K562 (cell line): ENCODE data around the gene STT3A. TPM values are rescaled to one million over a fixed set of nuclear protein-coding genes. Genes with fewer than 3 reads are reported as not detected.

Source experiments
- ATF7 ChIP-seq: fragments of 450-650 bp; IDR thresholded peaks from 2 replicates; pipeline ENCODE4 v1.7.1; 2014; ENCODE audit warnings: mild to moderate bottlenecking, moderate library complexity
- CREB3 ChIP-seq: fragments of 450-650 bp; conservative IDR thresholded peaks from 2 replicates; pipeline ENCODE4 v1.6.1; 2016; ENCODE audit warnings: missing genetic modification characterization, low read depth, mild to moderate bottlenecking, missing compliant biosample characterization, moderate library complexity
- CTCF ChIP-seq, 3 experiments: IDR thresholded peaks in 2 of 3; conservative IDR thresholded peaks in 1 of 3; 2 replicates each; pipeline ENCODE4 v1.5.1; 2011 to 2012; ENCODE audit warnings: low read length in 3 of 3, mild to moderate bottlenecking in 3 of 3, control low read depth in 2 of 3, improper control_type of control experiment in 1 of 3, inconsistent platforms in 1 of 3, low read depth in 1 of 3, mixed read lengths in 1 of 3, moderate library complexity in 1 of 3; ENCODE audit not compliant: insufficient read depth in 2 of 3
- DDX20 ChIP-seq: fragments of 450-650 bp; IDR thresholded peaks from 2 replicates; pipeline ENCODE4 v1.6.1; 2016; ENCODE audit warnings: missing genetic modification characterization, low read depth, mild to moderate bottlenecking, missing compliant biosample characterization, moderate library complexity
- GTF2A2 ChIP-seq: IDR thresholded peaks from 2 replicates; pipeline ENCODE4 v1.6.1; 2016; ENCODE audit warnings: mild to moderate bottlenecking, missing genetic modification characterization, missing compliant biosample characterization
- IRF1 ChIP-seq: sonication (generic); formaldehyde crosslinking; IDR thresholded peaks from 2 replicates; pipeline ENCODE4 v1.8.0; 2022; ENCODE audit warnings: missing genetic modification reagents, mild to moderate bottlenecking, borderline replicate concordance
- KLF6 ChIP-seq: fragments of 250-450 bp; sonication (Bioruptor Pico); IDR thresholded peaks from 2 replicates; pipeline ENCODE4 v1.4.0; 2020; ENCODE audit warnings: mild to moderate bottlenecking, moderate library complexity, borderline replicate concordance
- MITF ChIP-seq: IDR thresholded peaks from 2 replicates; pipeline ENCODE4 v1.6.1; 2014; ENCODE audit warnings: antibody characterized with exemption
- NR2C1 ChIP-seq, 2 experiments: fragments of 450-650 bp; IDR thresholded peaks; 2 replicates each; pipeline ENCODE4 v1.6.1; 2017; ENCODE audit warnings: mild to moderate bottlenecking in 2 of 2, antibody characterized with exemption in 1 of 2, inconsistent platforms in 1 of 2, missing compliant biosample characterization in 1 of 2, missing genetic modification characterization in 1 of 2
- PHTF2 ChIP-seq: fragments of 250-450 bp; sonication (Bioruptor Pico); IDR thresholded peaks from 2 replicates; pipeline ENCODE4 v1.5.0; 2021; ENCODE audit warnings: mild to moderate bottlenecking
- PTRF ChIP-seq: fragments of 450-650 bp; IDR thresholded peaks from 2 replicates; pipeline ENCODE4 v1.6.1; 2016; ENCODE audit warnings: mild to moderate bottlenecking, missing genetic modification characterization, missing compliant biosample characterization
- PTTG1 ChIP-seq: fragments of 450-650 bp; IDR thresholded peaks from 2 replicates; pipeline ENCODE4 v1.6.1; 2016; ENCODE audit warnings: low read depth, mild to moderate bottlenecking, missing genetic modification characterization, missing compliant biosample characterization
- SIRT6 ChIP-seq: IDR thresholded peaks from one replicate; pipeline ENCODE4 v1.6.1; 2012; ENCODE audit warnings: low read depth, mild to moderate bottlenecking, control low read depth, inconsistent platforms, low read length, moderate library complexity
- SUPT5H ChIP-seq: fragments of 450-650 bp; IDR thresholded peaks from 2 replicates; pipeline ENCODE4 v1.6.1; 2016
- ZNF175 ChIP-seq: fragments of 200-800 bp; sonication (Bioruptor generic); IDR thresholded peaks from 2 replicates; pipeline ENCODE4 v1.6.1; 2016; ENCODE audit warnings: low read depth, mild to moderate bottlenecking, missing genetic modification characterization, missing compliant biosample characterization
- ZNF239 ChIP-seq: fragments of 250-450 bp; sonication (Bioruptor Pico); IDR thresholded peaks from 2 replicates; pipeline ENCODE4 v1.4.0; 2020; ENCODE audit warnings: mild to moderate bottlenecking
- ZNF24 ChIP-seq: fragments of 450-650 bp; IDR thresholded peaks from 2 replicates; pipeline ENCODE4 v1.6.1; 2016
- ZNF311 ChIP-seq: fragments of 250-450 bp; sonication (Bioruptor Pico); IDR thresholded peaks from 2 replicates; pipeline ENCODE4 v1.4.0; 2020; ENCODE audit warnings: mild to moderate bottlenecking, moderate library complexity
- ZNF395 ChIP-seq: fragments of 200-800 bp; sonication (Bioruptor generic); IDR thresholded peaks from 2 replicates; pipeline ENCODE4 v1.6.1; 2017; ENCODE audit warnings: missing genetic modification characterization, missing compliant biosample characterization
- ZNF589 ChIP-seq: fragments of 200-800 bp; sonication (Bioruptor generic); IDR thresholded peaks from 2 replicates; pipeline ENCODE4 v1.6.1; 2016; ENCODE audit warnings: low read depth, missing genetic modification characterization, missing compliant biosample characterization
- polyA plus RNA-seq, 8 experiments: library from polyadenylated mRNA; depleted of rRNA in 4 of 8; stranded (reverse) in 5 of 8; unstranded in 3 of 8; fragments of >200 nt; fragmentation: Nextera tagmentation in 2 of 8; fragmentation: Illumina TruSeq in 1 of 8; extraction: Ambion mirVana in 2 of 8; extraction: Trizol in 1 of 8; gene quantifications; 2 replicates each; pipeline versions ENCODE4 v1.2.1 to v1.2.3, GENCODE V29; 2011 to 2014; ENCODE audit warnings: inconsistent platforms in 1 of 8, missing spikeins in 1 of 8
- total RNA-seq, 7 experiments: library from RNA; depleted of rRNA in 6 of 7; stranded (reverse); fragments of >200 nt in 6 of 7; fragmentation: Illumina TruSeq in 2 of 7; extraction: Trizol in 2 of 7; gene quantifications; 2 replicates each; pipeline versions ENCODE4 v1.2.1 to v1.2.3, GENCODE V29; 2011 to 2021; ENCODE audit warnings: low replicate concordance in 1 of 7
- TF ChIP-seq, protein P1 (sequence below): fragments of 450-650 bp; conservative IDR thresholded peaks from 2 replicates; pipeline ENCODE4 v1.6.1; 2016; ENCODE audit warnings: missing genetic modification characterization, low read depth, mild to moderate bottlenecking, control low read depth, missing compliant biosample characterization

STT3A gene
- total and polyA plus RNA-seq, 9 of the 15 experiments (the other 6 are each of a cell fraction or from before 2014, with no cell fraction given), result 70.7 to 330 (median 192) TPM

DNA sequence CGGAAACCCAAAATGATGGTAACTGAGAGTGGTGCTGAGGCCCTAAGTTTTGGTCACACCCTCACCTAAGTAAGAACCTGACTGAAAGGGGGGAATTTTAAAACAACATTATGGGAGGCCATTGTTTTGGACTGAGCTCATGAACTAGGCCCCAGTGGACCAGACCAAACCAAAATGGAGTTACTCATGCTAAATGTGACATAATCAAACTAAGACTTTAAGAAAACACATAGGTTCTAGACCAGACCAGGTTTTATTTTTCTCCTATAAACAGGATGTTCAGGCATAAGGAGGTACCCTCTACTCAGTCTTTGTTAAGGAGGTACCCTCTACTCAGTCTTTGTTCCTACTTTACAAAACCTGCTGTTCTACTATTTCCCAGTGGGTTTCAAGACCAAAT lies 30.7 kb upstream of the STT3A start (continued):
- TF ChIP-seq, protein P1, sequence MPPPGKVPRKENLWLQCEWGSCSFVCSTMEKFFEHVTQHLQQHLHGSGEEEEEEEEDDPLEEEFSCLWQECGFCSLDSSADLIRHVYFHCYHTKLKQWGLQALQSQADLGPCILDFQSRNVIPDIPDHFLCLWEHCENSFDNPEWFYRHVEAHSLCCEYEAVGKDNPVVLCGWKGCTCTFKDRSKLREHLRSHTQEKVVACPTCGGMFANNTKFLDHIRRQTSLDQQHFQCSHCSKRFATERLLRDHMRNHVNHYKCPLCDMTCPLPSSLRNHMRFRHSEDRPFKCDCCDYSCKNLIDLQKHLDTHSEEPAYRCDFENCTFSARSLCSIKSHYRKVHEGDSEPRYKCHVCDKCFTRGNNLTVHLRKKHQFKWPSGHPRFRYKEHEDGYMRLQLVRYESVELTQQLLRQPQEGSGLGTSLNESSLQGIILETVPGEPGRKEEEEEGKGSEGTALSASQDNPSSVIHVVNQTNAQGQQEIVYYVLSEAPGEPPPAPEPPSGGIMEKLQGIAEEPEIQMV (tag), result peak; percentile 81
- peak; percentile 74; the same call in 1 of the 2 replicates for TF ChIP-seq ZNF175 (CRISPR knock-in tag)
- no peak for TF ChIP-seq SIRT6
- TF ChIP-seq PHTF2 (CRISPR knock-in tag), result no peak
- TF ChIP-seq ZNF395, result 0 out of 2 replicates have a peak, but pooled peaks have one; percentile 45
- TF ChIP-seq MITF, result no peak
- TF ChIP-seq SUPT5H, result no peak
- TF ChIP-seq ZNF311 (CRISPR knock-in tag), result peak; percentile 85
- no peak for TF ChIP-seq CTCF (IDR thresholded peaks at IDR 0.05 in 2 of 3, conservative IDR thresholded peaks at IDR 0.05 in 1 of 3; ENCODE audit: insufficient read depth in 2 of 3, low read depth in 1 of 3, low read length in 3 of 3)
- peak; percentile 89 for TF ChIP-seq PTTG1 (tag)
- TF ChIP-seq PTRF (tag), result peak; percentile 87
- peak; percentile 78; the same call in 1 of the 2 replicates for TF ChIP-seq KLF6 (CRISPR knock-in tag)
- TF ChIP-seq CREB3, result peak; percentile 88
- peak; percentile 37; the same call in 1 of the 2 replicates for TF ChIP-seq ZNF589 (CRISPR knock-in tag)
- no peak for TF ChIP-seq ATF7
- no peak for TF ChIP-seq IRF1 (CRISPR knock-in tag)
- TF ChIP-seq GTF2A2, result peak; percentile 88
- TF ChIP-seq ZNF24, result no peak
- TF ChIP-seq ZNF239, result peak; percentile 54; the same call in 1 of the 2 replicates
- no peak for TF ChIP-seq NR2C1 (IDR thresholded peaks at IDR 0.05)
- TF ChIP-seq NR2C1 (tag; IDR thresholded peaks at IDR 0.05), result peak; percentile 71
- TF ChIP-seq DDX20 (tag), result peak; percentile 86
